MCF 10A (cell line): ENCODE data around the gene ZDHHC8. TPM values are rescaled to one million over a fixed set of nuclear protein-coding genes. Genes with fewer than 3 reads are reported as not detected.

Source experiments
- BruUV-seq: library from RNA; stranded (reverse); fragments of 400-500 nt; replicated peaks from 2 replicates; lab custom pipeline; 2021; lab: Mats Ljungman, UMichigan
- CTCF ChIA-PET: fragments of 300-600 bp; sonication (Branson Sonifier 250); formaldehyde crosslinking; extraction: SDS; loops from one replicate; lab custom pipeline; 2021; ENCODE audit warnings: antibody characterized with exemption, inconsistent platforms; lab: Yijun Ruan, JAX
- POLR2A ChIA-PET: fragments of 300-600, 350-650 bp; sonication (Branson Sonifier 250); formaldehyde crosslinking; extraction: SDS; loops from one replicate; lab custom pipeline; 2020; ENCODE audit warnings: antibody characterized with exemption, inconsistent platforms; lab: Yijun Ruan, JAX
- DNase-seq: peaks from one replicate; pipeline ENCODE4 v3.0.0-alpha.2; 2018; ENCODE audit not compliant: unreplicated experiment
- H3K27ac Mint-ChIP-seq: one replicate; pipeline ENCODE4 v1.8.0; 2022; ENCODE audit warnings: mild to moderate bottlenecking, low read depth, mixed read lengths; ENCODE audit not compliant: unreplicated experiment
- H3K27me3 Mint-ChIP-seq: one replicate; pipeline ENCODE4 v1.8.0; 2022; ENCODE audit warnings: mixed read lengths; ENCODE audit not compliant: insufficient read depth, unreplicated experiment
- H3K36me3 Mint-ChIP-seq: one replicate; pipeline ENCODE4 v1.8.0; 2022; ENCODE audit warnings: mild to moderate bottlenecking, moderate library complexity, mixed read lengths; ENCODE audit not compliant: insufficient read depth, unreplicated experiment
- H3K4me1 Mint-ChIP-seq: one replicate; pipeline ENCODE4 v1.8.0; 2022; ENCODE audit warnings: mixed read lengths; ENCODE audit not compliant: insufficient read depth, unreplicated experiment
- H3K4me3 Mint-ChIP-seq: one replicate; pipeline ENCODE4 v1.8.0; 2022; ENCODE audit warnings: mild to moderate bottlenecking, moderate library complexity, mixed read lengths; ENCODE audit not compliant: unreplicated experiment
- H3K9me3 Mint-ChIP-seq: one replicate; pipeline ENCODE4 v1.8.0; 2022; ENCODE audit warnings: mixed read lengths; ENCODE audit not compliant: unreplicated experiment
- CTCF ChIP-seq: fragments of 200-600 bp; IDR thresholded peaks from one replicate; pipeline ENCODE4 v1.8.0; 2022; ENCODE audit warnings: antibody characterized with exemption, mild to moderate bottlenecking; ENCODE audit not compliant: unreplicated experiment
- intact Hi-C: fragments of 100-400 bp; cut with micrococcal nuclease; formaldehyde crosslinking; loops from 2 replicates; pipeline ENCODE4 v1.14.1; 2022
- total RNA-seq: library from RNA; stranded (reverse); gene quantifications from 2 replicates; pipeline ENCODE4 v1.2.3, GENCODE V29; 2022

ZDHHC8 gene
- total RNA-seq, 1 experiment from 2014 or later: 44.8 TPM

DNA sequence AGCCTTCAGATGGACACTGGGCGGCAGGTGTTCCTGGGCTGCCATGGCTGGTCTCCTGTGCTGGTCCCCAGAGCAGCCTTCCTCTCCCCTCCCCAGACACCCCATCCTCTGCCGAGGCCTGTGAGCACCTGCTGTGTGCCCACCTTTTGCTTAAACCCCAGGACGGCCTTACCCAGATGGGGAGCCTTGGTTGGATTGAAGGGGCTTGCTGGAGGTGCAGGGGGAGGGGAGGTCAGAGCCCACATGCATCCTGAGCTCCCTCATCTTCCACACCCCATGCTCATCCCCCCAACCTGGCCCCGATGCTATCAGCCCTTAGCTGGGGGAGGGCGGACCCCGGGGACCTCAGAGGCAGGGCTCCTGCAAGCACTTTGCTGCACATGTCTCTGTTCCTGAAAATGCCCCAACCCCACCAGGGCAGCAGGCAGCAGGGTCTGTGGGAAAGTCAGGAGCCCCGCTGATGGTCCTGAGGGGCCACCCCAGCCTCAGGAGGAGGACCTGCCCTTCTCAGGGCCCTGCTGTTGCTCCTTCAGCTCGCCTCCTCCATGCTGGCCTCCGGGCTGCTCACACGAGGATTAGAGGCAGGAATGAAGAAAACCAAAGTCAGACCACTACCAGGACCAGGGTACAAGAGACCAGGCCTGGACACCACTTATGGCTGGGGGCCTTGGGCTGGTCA is 60.8 kb downstream of the ZDHHC8 start:
- TF ChIP-seq CTCF: no peak
- H3K36me3 Mint-ChIP-seq: no peaks in the 10 kb centered on the region
- H3K4me1 Mint-ChIP-seq: no peaks in the 10 kb centered on the region
- H3K27me3 Mint-ChIP-seq: no peaks in the 10 kb centered on the region
- intact Hi-C loops: no loop called here
- H3K9me3 Mint-ChIP-seq: no peaks in the 10 kb centered on the region
- no peak for DNase-seq
- no peak overlapping the region for H3K4me3 Mint-ChIP-seq
- no TSS peak for BruUV-seq
- H3K27ac Mint-ChIP-seq: no peak overlapping the region
- POLR2A ChIA-PET: no interaction called here
- CTCF ChIA-PET: interaction anchor here (0.9 kb wide), 1 partner anchor 15 kb away, joined by 4 read pairs; no protein-coding TSS in a partner anchor

DNA sequence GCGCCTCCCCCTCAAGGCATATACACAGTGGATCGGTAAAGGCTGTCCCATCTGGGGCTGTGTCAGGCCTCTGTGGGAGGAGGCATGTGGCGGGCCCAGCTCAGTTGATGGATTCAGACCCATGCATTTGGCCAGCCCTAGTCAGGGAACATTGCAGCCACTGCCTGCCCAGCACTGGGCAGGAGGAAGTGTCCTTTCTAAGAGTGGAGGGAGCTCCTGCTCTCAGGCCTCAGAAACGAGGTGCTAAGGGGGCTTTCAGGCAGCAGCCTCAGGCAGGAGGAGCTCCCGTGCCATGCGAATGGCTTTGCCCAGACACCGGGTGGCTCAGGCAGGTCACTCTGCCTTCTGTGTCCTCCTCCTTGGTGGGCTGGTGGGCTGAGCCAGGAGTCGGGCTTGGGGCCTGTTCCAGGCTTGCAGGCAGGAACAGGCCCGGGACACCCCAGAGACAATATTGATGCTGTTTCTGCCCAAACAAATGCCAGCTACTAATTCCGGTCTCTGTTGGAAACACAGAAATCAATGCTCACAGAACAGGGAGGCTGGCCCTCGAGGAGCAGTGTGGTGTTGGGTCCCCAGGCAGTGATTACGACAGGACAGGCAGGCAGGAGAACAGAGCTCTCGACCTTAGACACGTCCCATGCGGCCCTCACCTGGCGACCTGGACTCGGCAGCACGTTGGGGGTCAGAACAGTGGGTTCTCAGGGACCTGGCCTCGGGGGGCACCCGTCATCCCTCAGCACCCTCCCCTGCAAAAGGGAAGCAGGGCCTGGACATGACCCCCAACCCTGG is 61.6 kb downstream of the ZDHHC8 start:
- no TSS peak for BruUV-seq
- ChIA-PET POLR2A (interaction anchor here (0.6 kb wide), 1 partner anchor 212 kb away, joined by 3 read pairs; no protein-coding TSS in a partner anchor), CTCF (interaction anchor here (0.6 kb wide), 1 partner anchor 191 kb away, joined by 3 read pairs; no protein-coding TSS in a partner anchor)
- TF ChIP-seq CTCF: no peak
- Mint-ChIP-seq H3K27me3 (no peaks in the 10 kb centered on the region), H3K4me3 (no peak overlapping the region), H3K36me3 (no peaks in the 10 kb centered on the region), H3K4me1 (no peaks in the 10 kb centered on the region), H3K9me3 (no peaks in the 10 kb centered on the region), H3K27ac (no peak overlapping the region)
- no peak for DNase-seq
- intact Hi-C loops: no loop called here

DNA sequence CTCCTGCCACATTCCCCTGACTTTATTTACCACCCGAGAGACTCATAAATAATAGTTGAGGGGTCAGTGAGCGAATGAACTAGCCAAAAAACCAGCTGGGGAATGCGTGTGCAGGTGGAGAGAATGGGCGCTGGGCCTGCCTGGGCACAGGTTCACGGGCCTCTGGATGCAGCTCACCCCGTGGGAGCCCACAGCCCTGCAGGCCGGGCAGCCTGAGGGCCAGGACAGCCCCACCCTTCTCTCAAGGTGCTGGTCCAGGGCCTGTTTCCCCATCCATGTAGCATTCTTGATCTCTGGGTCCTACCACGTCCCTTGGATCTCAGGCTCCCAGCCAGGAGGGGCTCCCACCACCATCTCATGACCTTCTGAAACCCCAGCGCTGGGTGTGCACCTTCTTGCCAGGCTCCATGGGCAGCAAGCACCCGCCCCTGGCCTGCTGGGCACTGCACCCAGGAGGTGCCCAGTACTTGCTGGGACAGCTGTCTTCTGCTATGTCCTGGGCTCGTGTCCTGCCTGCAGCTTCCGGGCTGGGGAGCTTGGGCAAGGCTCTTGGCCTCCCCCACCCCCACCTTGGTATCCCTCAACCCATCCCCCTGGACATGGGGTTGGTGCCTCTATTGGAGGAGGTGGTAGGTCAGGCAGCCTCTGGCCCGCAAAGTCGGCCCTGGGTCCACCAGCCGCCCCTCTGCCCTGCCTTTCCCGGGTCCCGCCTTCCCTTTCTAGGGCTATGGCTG is 62.3 kb downstream of the ZDHHC8 start:
- Mint-ChIP-seq H3K4me1 (no peaks in the 10 kb centered on the region), H3K4me3 (no peak overlapping the region), H3K27me3 (no peaks in the 10 kb centered on the region), H3K36me3 (no peaks in the 10 kb centered on the region), H3K27ac (no peak overlapping the region), H3K9me3 (no peaks in the 10 kb centered on the region)
- no TSS peak for BruUV-seq
- no peak for TF ChIP-seq CTCF
- no peak for DNase-seq
- intact Hi-C loops: no loop called here
- CTCF ChIA-PET: interaction anchor here (0.6 kb wide), 1 partner anchor 190 kb away, joined by 3 read pairs; no protein-coding TSS in a partner anchor
- POLR2A ChIA-PET: no interaction called here
